K562 (cell line): Measurements from ENCODE around the gene FILIP1L. TPM values are rescaled to one million over a fixed set of nuclear protein-coding genes. Genes with fewer than 3 reads are reported as not detected.

Experiments
- CBFA2T2 ChIP-seq: fragments of 450-650 bp; conservative IDR thresholded peaks from 2 replicates; pipeline ENCODE4 v1.6.1; 2017; ENCODE audit warnings: mild to moderate bottlenecking
- DPF2 ChIP-seq: fragments of 450-650 bp; IDR thresholded peaks from 2 replicates; pipeline ENCODE4 v1.6.1; 2016
- EP300 ChIP-seq: IDR thresholded peaks from 2 replicates; pipeline ENCODE4 v1.6.1; 2012; ENCODE audit warnings: low read length, improper control_type of control experiment
- HMGN3 ChIP-seq: IDR thresholded peaks from 2 replicates; pipeline ENCODE4 v1.6.1; 2011; ENCODE audit warnings: borderline replicate concordance, low read depth, mild to moderate bottlenecking, mixed read lengths, low read length; ENCODE audit not compliant: insufficient read length; ENCODE audit errors: extremely low read depth
- NELFE ChIP-seq: IDR thresholded peaks from 2 replicates; pipeline ENCODE4 v1.6.1; 2011; ENCODE audit warnings: mild to moderate bottlenecking; ENCODE audit not compliant: insufficient read depth, insufficient read length
- SMAD4 ChIP-seq: fragments of 250-450 bp; sonication (Bioruptor Pico); conservative IDR thresholded peaks from 2 replicates; pipeline ENCODE4 v1.8.0; 2021; ENCODE audit warnings: inconsistent platforms, mild to moderate bottlenecking, moderate library complexity
- ZNF140 ChIP-seq: fragments of 250-450 bp; sonication (Bioruptor Pico); IDR thresholded peaks from 2 replicates; pipeline ENCODE4 v1.8.0; 2021; ENCODE audit warnings: moderate library complexity, mild to moderate bottlenecking, inconsistent platforms
- ZNF311 ChIP-seq: fragments of 250-450 bp; sonication (Bioruptor Pico); IDR thresholded peaks from 2 replicates; pipeline ENCODE4 v1.4.0; 2020; ENCODE audit warnings: mild to moderate bottlenecking, moderate library complexity
- polyA plus RNA-seq, 8 experiments: library from polyadenylated mRNA; depleted of rRNA in 4 of 8; stranded (reverse) in 5 of 8; unstranded in 3 of 8; fragments of >200 nt; fragmentation: Nextera tagmentation in 2 of 8; fragmentation: Illumina TruSeq in 1 of 8; extraction: Ambion mirVana in 2 of 8; extraction: Trizol in 1 of 8; gene quantifications; 2 replicates each; pipeline versions ENCODE4 v1.2.1 to v1.2.3, GENCODE V29; 2011 to 2014; ENCODE audit warnings: inconsistent platforms in 1 of 8, missing spikeins in 1 of 8
- total RNA-seq, 7 experiments: library from RNA; depleted of rRNA in 6 of 7; stranded (reverse); fragments of >200 nt in 6 of 7; fragmentation: Illumina TruSeq in 2 of 7; extraction: Trizol in 2 of 7; gene quantifications; 2 replicates each; pipeline versions ENCODE4 v1.2.1 to v1.2.3, GENCODE V29; 2011 to 2021; ENCODE audit warnings: low replicate concordance in 1 of 7
- TF ChIP-seq, protein P1 (sequence below): fragments of 450-650 bp; IDR thresholded peaks from 2 replicates; pipeline ENCODE4 v1.6.1; 2016; ENCODE audit warnings: mild to moderate bottlenecking, moderate library complexity
- TF ChIP-seq, protein P2 (sequence below), 2 experiments: fragments of 150-350 bp in 1 of 2; IDR thresholded peaks; 2 replicates each; pipeline ENCODE4 v1.6.1; 2012 to 2016; ENCODE audit warnings: low read depth in 2 of 2, low read length in 2 of 2, mild to moderate bottlenecking in 1 of 2, moderate library complexity in 1 of 2
- TF ChIP-seq, protein P3 (sequence below): sonication (generic); formaldehyde crosslinking; IDR thresholded peaks from 2 replicates; pipeline ENCODE4 v1.9.0; 2022; ENCODE audit warnings: mild to moderate bottlenecking, missing genetic modification reagents

Gene FILIP1L
- total and polyA plus RNA-seq, 9 of the 15 experiments (the other 6 are each of a cell fraction or from before 2014, with no cell fraction given) = 0.50 to 2.1 (median 1.1) TPM

DNA sequence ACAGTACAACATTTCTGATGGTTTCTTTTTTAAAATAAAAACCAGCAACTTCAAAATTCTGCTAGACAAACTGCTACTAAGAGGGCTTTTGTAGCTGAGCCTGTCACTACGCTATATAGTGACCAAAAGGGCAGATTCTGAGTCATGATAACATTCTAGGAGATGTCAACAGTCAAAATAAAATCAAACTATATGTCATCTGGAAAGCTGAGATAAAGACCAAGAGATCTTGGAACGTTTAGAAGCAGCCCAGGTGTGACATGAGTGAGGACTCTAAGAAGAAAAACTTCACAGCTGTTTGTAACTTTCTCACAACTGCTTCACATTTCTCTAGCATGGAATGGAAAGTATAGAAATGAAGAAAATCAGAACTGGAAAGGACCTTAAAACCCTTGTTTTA, 84.6 kb downstream of the FILIP1L start (continued):
- TF ChIP-seq, protein P1, sequence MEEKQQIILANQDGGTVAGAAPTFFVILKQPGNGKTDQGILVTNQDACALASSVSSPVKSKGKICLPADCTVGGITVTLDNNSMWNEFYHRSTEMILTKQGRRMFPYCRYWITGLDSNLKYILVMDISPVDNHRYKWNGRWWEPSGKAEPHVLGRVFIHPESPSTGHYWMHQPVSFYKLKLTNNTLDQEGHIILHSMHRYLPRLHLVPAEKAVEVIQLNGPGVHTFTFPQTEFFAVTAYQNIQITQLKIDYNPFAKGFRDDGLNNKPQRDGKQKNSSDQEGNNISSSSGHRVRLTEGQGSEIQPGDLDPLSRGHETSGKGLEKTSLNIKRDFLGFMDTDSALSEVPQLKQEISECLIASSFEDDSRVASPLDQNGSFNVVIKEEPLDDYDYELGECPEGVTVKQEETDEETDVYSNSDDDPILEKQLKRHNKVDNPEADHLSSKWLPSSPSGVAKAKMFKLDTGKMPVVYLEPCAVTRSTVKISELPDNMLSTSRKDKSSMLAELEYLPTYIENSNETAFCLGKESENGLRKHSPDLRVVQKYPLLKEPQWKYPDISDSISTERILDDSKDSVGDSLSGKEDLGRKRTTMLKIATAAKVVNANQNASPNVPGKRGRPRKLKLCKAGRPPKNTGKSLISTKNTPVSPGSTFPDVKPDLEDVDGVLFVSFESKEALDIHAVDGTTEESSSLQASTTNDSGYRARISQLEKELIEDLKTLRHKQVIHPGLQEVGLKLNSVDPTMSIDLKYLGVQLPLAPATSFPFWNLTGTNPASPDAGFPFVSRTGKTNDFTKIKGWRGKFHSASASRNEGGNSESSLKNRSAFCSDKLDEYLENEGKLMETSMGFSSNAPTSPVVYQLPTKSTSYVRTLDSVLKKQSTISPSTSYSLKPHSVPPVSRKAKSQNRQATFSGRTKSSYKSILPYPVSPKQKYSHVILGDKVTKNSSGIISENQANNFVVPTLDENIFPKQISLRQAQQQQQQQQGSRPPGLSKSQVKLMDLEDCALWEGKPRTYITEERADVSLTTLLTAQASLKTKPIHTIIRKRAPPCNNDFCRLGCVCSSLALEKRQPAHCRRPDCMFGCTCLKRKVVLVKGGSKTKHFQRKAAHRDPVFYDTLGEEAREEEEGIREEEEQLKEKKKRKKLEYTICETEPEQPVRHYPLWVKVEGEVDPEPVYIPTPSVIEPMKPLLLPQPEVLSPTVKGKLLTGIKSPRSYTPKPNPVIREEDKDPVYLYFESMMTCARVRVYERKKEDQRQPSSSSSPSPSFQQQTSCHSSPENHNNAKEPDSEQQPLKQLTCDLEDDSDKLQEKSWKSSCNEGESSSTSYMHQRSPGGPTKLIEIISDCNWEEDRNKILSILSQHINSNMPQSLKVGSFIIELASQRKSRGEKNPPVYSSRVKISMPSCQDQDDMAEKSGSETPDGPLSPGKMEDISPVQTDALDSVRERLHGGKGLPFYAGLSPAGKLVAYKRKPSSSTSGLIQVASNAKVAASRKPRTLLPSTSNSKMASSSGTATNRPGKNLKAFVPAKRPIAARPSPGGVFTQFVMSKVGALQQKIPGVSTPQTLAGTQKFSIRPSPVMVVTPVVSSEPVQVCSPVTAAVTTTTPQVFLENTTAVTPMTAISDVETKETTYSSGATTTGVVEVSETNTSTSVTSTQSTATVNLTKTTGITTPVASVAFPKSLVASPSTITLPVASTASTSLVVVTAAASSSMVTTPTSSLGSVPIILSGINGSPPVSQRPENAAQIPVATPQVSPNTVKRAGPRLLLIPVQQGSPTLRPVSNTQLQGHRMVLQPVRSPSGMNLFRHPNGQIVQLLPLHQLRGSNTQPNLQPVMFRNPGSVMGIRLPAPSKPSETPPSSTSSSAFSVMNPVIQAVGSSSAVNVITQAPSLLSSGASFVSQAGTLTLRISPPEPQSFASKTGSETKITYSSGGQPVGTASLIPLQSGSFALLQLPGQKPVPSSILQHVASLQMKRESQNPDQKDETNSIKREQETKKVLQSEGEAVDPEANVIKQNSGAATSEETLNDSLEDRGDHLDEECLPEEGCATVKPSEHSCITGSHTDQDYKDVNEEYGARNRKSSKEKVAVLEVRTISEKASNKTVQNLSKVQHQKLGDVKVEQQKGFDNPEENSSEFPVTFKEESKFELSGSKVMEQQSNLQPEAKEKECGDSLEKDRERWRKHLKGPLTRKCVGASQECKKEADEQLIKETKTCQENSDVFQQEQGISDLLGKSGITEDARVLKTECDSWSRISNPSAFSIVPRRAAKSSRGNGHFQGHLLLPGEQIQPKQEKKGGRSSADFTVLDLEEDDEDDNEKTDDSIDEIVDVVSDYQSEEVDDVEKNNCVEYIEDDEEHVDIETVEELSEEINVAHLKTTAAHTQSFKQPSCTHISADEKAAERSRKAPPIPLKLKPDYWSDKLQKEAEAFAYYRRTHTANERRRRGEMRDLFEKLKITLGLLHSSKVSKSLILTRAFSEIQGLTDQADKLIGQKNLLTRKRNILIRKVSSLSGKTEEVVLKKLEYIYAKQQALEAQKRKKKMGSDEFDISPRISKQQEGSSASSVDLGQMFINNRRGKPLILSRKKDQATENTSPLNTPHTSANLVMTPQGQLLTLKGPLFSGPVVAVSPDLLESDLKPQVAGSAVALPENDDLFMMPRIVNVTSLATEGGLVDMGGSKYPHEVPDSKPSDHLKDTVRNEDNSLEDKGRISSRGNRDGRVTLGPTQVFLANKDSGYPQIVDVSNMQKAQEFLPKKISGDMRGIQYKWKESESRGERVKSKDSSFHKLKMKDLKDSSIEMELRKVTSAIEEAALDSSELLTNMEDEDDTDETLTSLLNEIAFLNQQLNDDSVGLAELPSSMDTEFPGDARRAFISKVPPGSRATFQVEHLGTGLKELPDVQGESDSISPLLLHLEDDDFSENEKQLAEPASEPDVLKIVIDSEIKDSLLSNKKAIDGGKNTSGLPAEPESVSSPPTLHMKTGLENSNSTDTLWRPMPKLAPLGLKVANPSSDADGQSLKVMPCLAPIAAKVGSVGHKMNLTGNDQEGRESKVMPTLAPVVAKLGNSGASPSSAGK = no peak
- TF ChIP-seq ZNF311 = no peak
- TF ChIP-seq CBFA2T2 = peak; percentile 63
- TF ChIP-seq SMAD4 (CRISPR knock-in tag) = no peak
- TF ChIP-seq, protein P2, sequence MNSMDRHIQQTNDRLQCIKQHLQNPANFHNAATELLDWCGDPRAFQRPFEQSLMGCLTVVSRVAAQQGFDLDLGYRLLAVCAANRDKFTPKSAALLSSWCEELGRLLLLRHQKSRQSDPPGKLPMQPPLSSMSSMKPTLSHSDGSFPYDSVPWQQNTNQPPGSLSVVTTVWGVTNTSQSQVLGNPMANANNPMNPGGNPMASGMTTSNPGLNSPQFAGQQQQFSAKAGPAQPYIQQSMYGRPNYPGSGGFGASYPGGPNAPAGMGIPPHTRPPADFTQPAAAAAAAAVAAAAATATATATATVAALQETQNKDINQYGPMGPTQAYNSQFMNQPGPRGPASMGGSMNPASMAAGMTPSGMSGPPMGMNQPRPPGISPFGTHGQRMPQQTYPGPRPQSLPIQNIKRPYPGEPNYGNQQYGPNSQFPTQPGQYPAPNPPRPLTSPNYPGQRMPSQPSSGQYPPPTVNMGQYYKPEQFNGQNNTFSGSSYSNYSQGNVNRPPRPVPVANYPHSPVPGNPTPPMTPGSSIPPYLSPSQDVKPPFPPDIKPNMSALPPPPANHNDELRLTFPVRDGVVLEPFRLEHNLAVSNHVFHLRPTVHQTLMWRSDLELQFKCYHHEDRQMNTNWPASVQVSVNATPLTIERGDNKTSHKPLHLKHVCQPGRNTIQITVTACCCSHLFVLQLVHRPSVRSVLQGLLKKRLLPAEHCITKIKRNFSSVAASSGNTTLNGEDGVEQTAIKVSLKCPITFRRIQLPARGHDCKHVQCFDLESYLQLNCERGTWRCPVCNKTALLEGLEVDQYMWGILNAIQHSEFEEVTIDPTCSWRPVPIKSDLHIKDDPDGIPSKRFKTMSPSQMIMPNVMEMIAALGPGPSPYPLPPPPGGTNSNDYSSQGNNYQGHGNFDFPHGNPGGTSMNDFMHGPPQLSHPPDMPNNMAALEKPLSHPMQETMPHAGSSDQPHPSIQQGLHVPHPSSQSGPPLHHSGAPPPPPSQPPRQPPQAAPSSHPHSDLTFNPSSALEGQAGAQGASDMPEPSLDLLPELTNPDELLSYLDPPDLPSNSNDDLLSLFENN (IDR thresholded peaks at IDR 0.05; ENCODE audit: low read depth in 2 of 2, low read length in 2 of 2) = no peak
- no peak for TF ChIP-seq HMGN3
- TF ChIP-seq, protein P3, sequence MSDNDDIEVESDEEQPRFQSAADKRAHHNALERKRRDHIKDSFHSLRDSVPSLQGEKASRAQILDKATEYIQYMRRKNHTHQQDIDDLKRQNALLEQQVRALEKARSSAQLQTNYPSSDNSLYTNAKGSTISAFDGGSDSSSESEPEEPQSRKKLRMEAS (CRISPR knock-in tag) = no peak
- peak; percentile 56 for TF ChIP-seq EP300
- 0 out of 2 replicates have a peak, but pooled peaks have one; percentile 27 for TF ChIP-seq DPF2
- no peak for TF ChIP-seq ZNF140
- no peak for TF ChIP-seq NELFE
